ENCODE results near the gene ZNF316. TPM values are rescaled to one million over a fixed set of nuclear protein-coding genes. Genes with fewer than 3 reads are reported as not detected.
"Not testable (repeated sequence)": the region's sequence is repeated elsewhere in the genome, so short reads cannot be mapped to it uniquely, and the experiment has no call there.

Gene ZNF316
- total RNA-seq, 2 experiments from 2014 or later, result 42.6 to 43.7 TPM

- Mint-ChIP-seq H3K27me3 (no peaks in the 10 kb centered on the region), H3K36me3 (peaks cover 38% of the 10 kb centered on the region), H3K4me1 (peaks cover 3% of the 10 kb centered on the region), H3K9me3 (peaks cover 3% of the 10 kb centered on the region), H3K27ac (no peak overlapping the region), H3K4me3 (no peak overlapping the region)
- POLR2A ChIA-PET, result no interaction called here
- no peak for DNase-seq
- ATAC-seq (ENCODE audit: low read depth), result no peak
These were observed 17.2 kb downstream of the ZNF316 start for GRCh38 chr7:6654113-6654841.

GRCh38 chr7:6654842-6655610 lies 17.9 kb downstream of the ZNF316 start:
- Mint-ChIP-seq H3K27me3 (no peaks in the 10 kb centered on the region), H3K4me3 (no peak overlapping the region), H3K36me3 (peaks cover 31% of the 10 kb centered on the region), H3K4me1 (peaks cover 3% of the 10 kb centered on the region), H3K9me3 (peaks cover 5% of the 10 kb centered on the region), H3K27ac (no peak overlapping the region)
- POLR2A ChIA-PET, result no interaction called here
- no peak for ATAC-seq (ENCODE audit: low read depth)
- DNase-seq, result no peak

- ATAC-seq (ENCODE audit: low read depth) (no peak), DNase-seq (no peak)
- peaks cover 3% of the 10 kb centered on the region for H3K4me1 Mint-ChIP-seq
- no peaks in the 10 kb centered on the region for H3K27me3 Mint-ChIP-seq
- H3K27ac Mint-ChIP-seq, result no peak overlapping the region
- peaks cover 4% of the 10 kb centered on the region for H3K9me3 Mint-ChIP-seq
- H3K4me3 Mint-ChIP-seq, result no peak overlapping the region
- peaks cover 23% of the 10 kb centered on the region for H3K36me3 Mint-ChIP-seq
- POLR2A ChIA-PET, result no interaction called here
These were observed 18.7 kb downstream of the ZNF316 start for GRCh38 chr7:6655636-6656385.

GRCh38 chr7:6656413-6656812 lies 19.3 kb downstream of the ZNF316 start:
- Mint-ChIP-seq H3K36me3 (peaks cover 17% of the 10 kb centered on the region), H3K4me1 (peaks cover 3% of the 10 kb centered on the region), H3K9me3 (peaks cover 3% of the 10 kb centered on the region), H3K4me3 (no peak overlapping the region), H3K27me3 (no peaks in the 10 kb centered on the region), H3K27ac (no peak overlapping the region)
- ATAC-seq (ENCODE audit: low read depth) (no peak), DNase-seq (no peak)
- POLR2A ChIA-PET, result no interaction called here

- peak; percentile 24 for DNase-seq
- POLR2A ChIA-PET, result no interaction called here
- Mint-ChIP-seq H3K36me3 (peaks cover 10% of the 10 kb centered on the region), H3K4me3 (no peak overlapping the region), H3K27me3 (peaks cover 4% of the 10 kb centered on the region), H3K27ac (no peak overlapping the region), H3K4me1 (peaks cover 3% of the 10 kb centered on the region), H3K9me3 (peaks cover 4% of the 10 kb centered on the region)
- peak; percentile 34 for ATAC-seq (ENCODE audit: low read depth)
These were observed 21.7 kb downstream of the ZNF316 start for GRCh38 chr7:6658618-6659345.

GRCh38 chr7:6670851-6671250 lies 33.7 kb downstream of the ZNF316 start:
- H3K36me3 Mint-ChIP-seq; DNase-seq; ATAC-seq (ENCODE audit: low read depth); POLR2A ChIA-PET; H3K4me1 Mint-ChIP-seq; H3K27ac Mint-ChIP-seq; H3K4me3 Mint-ChIP-seq; H3K27me3 Mint-ChIP-seq: not testable (repeated sequence)
- H3K9me3 Mint-ChIP-seq, result peaks cover 32% of the 10 kb centered on the region

GRCh38 chr7:6675807-6676405 lies 38.8 kb downstream of the ZNF316 start:
- Mint-ChIP-seq H3K27me3 (no peaks in the 10 kb centered on the region), H3K27ac (no peak overlapping the region), H3K9me3 (peaks cover 47% of the 10 kb centered on the region), H3K4me1 (no peaks in the 10 kb centered on the region), H3K4me3 (no peak overlapping the region), H3K36me3 (peaks cover 5% of the 10 kb centered on the region)
- POLR2A ChIA-PET, result no interaction called here
- no peak for DNase-seq
- no peak for ATAC-seq (ENCODE audit: low read depth)

GRCh38 chr7:6680146-6680545 lies 43.0 kb downstream of the ZNF316 start:
- no peak overlapping the region for H3K4me3 Mint-ChIP-seq
- H3K27me3 Mint-ChIP-seq, result no peaks in the 10 kb centered on the region
- peaks cover 51% of the 10 kb centered on the region for H3K9me3 Mint-ChIP-seq
- no peaks in the 10 kb centered on the region for H3K4me1 Mint-ChIP-seq
- POLR2A ChIA-PET, result interaction anchor here (0.6 kb wide), 1 partner anchor 109 kb away, joined by 3 read pairs; no protein-coding TSS in a partner anchor
- DNase-seq, result no peak
- peaks cover 23% of the 10 kb centered on the region for H3K36me3 Mint-ChIP-seq
- no peak for ATAC-seq (ENCODE audit: low read depth)
- H3K27ac Mint-ChIP-seq, result no peak overlapping the region

GRCh38 chr7:6691103-6691502 lies 54.0 kb downstream of the ZNF316 start:
- Mint-ChIP-seq H3K4me3 (no peak overlapping the region), H3K9me3 (peaks cover 36% of the 10 kb centered on the region), H3K4me1 (no peaks in the 10 kb centered on the region), H3K27me3 (no peaks in the 10 kb centered on the region), H3K36me3 (peaks cover 33% of the 10 kb centered on the region), H3K27ac (no peak overlapping the region)
- ATAC-seq (ENCODE audit: low read depth), result no peak
- POLR2A ChIA-PET, result no interaction called here
- DNase-seq, result no peak

GRCh38 chr7:6691609-6692106 lies 54.5 kb downstream of the ZNF316 start:
- Mint-ChIP-seq H3K4me3 (no peak overlapping the region), H3K36me3 (peaks cover 28% of the 10 kb centered on the region), H3K27me3 (no peaks in the 10 kb centered on the region), H3K27ac (no peak overlapping the region), H3K9me3 (peaks cover 32% of the 10 kb centered on the region), H3K4me1 (no peaks in the 10 kb centered on the region)
- DNase-seq (no peak), ATAC-seq (ENCODE audit: low read depth) (no peak)
- POLR2A ChIA-PET, result no interaction called here

- H3K4me1 Mint-ChIP-seq, result peaks cover 26% of the 10 kb centered on the region
- ATAC-seq (ENCODE audit: low read depth) (no peak), DNase-seq (no peak)
- POLR2A ChIA-PET, result interaction anchor here (1.1 kb wide), 1 partner anchor 12 kb away, joined by 3 read pairs; no protein-coding TSS in a partner anchor
- H3K27me3 Mint-ChIP-seq, result no peaks in the 10 kb centered on the region
- H3K27ac Mint-ChIP-seq, result no peak overlapping the region
- peaks cover 42% of the 10 kb centered on the region for H3K9me3 Mint-ChIP-seq
- peaks cover 26% of the 10 kb centered on the region for H3K36me3 Mint-ChIP-seq
- no peak overlapping the region for H3K4me3 Mint-ChIP-seq
These were observed 63.7 kb downstream of the ZNF316 start for GRCh38 chr7:6700793-6701192.

GRCh38 chr7:6701860-6702259 lies 64.7 kb downstream of the ZNF316 start:
- ATAC-seq (ENCODE audit: low read depth), result no peak
- POLR2A ChIA-PET, result interaction anchor here (1.1 kb wide), 1 partner anchor 11 kb away, joined by 3 read pairs; no protein-coding TSS in a partner anchor
- no peak overlapping the region for H3K4me3 Mint-ChIP-seq
- H3K27me3 Mint-ChIP-seq, result no peaks in the 10 kb centered on the region
- peaks cover 26% of the 10 kb centered on the region for H3K36me3 Mint-ChIP-seq
- DNase-seq, result no peak
- H3K27ac Mint-ChIP-seq, result no peak overlapping the region
- H3K4me1 Mint-ChIP-seq, result peaks cover 28% of the 10 kb centered on the region
- H3K9me3 Mint-ChIP-seq, result peaks cover 42% of the 10 kb centered on the region
